B cell (primary cell): Measurements from ENCODE around the gene PIMREG. TPM values are rescaled to one million over a fixed set of nuclear protein-coding genes. Genes with fewer than 3 reads are reported as not detected.

Experiments used
- ATAC-seq: fragments of 200-7000 bp; cut with Tn5 transposase; one replicate; pipeline ENCODE4 v1.10.0; 2021; ENCODE audit warnings: low read depth, mild to moderate bottlenecking, moderate number of reproducible peaks, moderate library complexity
- CTCF ChIA-PET: fragments of 350-600 bp; sonication (Branson Sonifier 250); formaldehyde crosslinking; loops from one replicate; lab custom pipeline; 2021; ENCODE audit warnings: antibody characterized with exemption, inconsistent platforms; lab: Charles Lee
- POLR2A ChIA-PET: fragments of 350-600 bp; sonication (Branson Sonifier 250); formaldehyde crosslinking; loops from one replicate; lab custom pipeline; 2021; ENCODE audit warnings: antibody characterized with exemption; lab: Charles Lee
- DNase-seq: peaks from one replicate; pipeline ENCODE4 v3.0.0; 2013
- H2AFZ ChIP-seq: 2 replicates; pipeline ENCODE4 v1.6.1; 2012; ENCODE audit warnings: mild to moderate bottlenecking, low read depth, low read length; ENCODE audit not compliant: insufficient read depth, poor library complexity, severe bottlenecking
- H3K27ac ChIP-seq, 2 donors: 1 replicate in 1 of 2; 2 replicates in 1 of 2; pipeline ENCODE4 v1.5.1; 2012 to 2013; ENCODE audit warnings: low read length in 2 of 2, mild to moderate bottlenecking in 2 of 2, moderate library complexity in 1 of 2
- H3K27me3 ChIP-seq, 4 experiments: fragments of 200-600 bp in 1 of 4; sonication (generic) in 1 of 4; replicated peaks in 1 of 4; 1 replicate in 2 of 4; 2 replicates in 2 of 4; pipeline versions ENCODE4 v1.6.1 to v1.7.0; 2013 to 2016; ENCODE audit warnings: low read length in 3 of 4, mild to moderate bottlenecking in 2 of 4, mixed read lengths in 1 of 4, moderate library complexity in 1 of 4; ENCODE audit not compliant: insufficient read depth in 4 of 4, control insufficient read depth in 3 of 4; ENCODE audit errors: control extremely low read depth in 1 of 4
- H3K36me3 ChIP-seq, 2 experiments: replicated peaks in 1 of 2; 1 replicate in 1 of 2; 2 replicates in 1 of 2; pipeline versions ENCODE4 v1.6.1 to v1.7.1; 2013; ENCODE audit warnings: low read length in 1 of 2; ENCODE audit not compliant: insufficient read depth in 2 of 2, control insufficient read depth in 1 of 2; ENCODE audit errors: control extremely low read depth in 1 of 2, extremely low read depth in 1 of 2
- H3K4me1 ChIP-seq, 2 donors: fragments of 200-600 bp in 1 of 2; sonication (generic) in 1 of 2; 1 replicate in 1 of 2; 2 replicates in 1 of 2; pipeline versions ENCODE4 v1.5.1 to v1.6.1; 2013 to 2017; ENCODE audit warnings: low read length in 2 of 2; ENCODE audit not compliant: control insufficient read depth in 2 of 2, insufficient read depth in 2 of 2
- H3K4me2 ChIP-seq: replicated peaks from 2 replicates; pipeline ENCODE3; 2012; ENCODE audit warnings: mild to moderate bottlenecking, low read depth, low read length; ENCODE audit not compliant: poor library complexity, severe bottlenecking
- H3K4me3 ChIP-seq, 5 experiments: fragments of 200-600 bp in 1 of 5; sonication (generic) in 1 of 5; 1 replicate in 3 of 5; 2 replicates in 2 of 5; pipeline versions ENCODE4 v1.5.1 to v1.7.0; 2011 to 2016; ENCODE audit warnings: low read length in 4 of 5, mild to moderate bottlenecking in 4 of 5, low read depth in 2 of 5, control low read depth in 1 of 5, moderate library complexity in 1 of 5; ENCODE audit not compliant: insufficient read depth in 1 of 5; ENCODE audit errors: control extremely low read depth in 1 of 5, extremely low read depth in 1 of 5
- H3K79me2 ChIP-seq: fragments of 200-600 bp; sonication (generic); one replicate; pipeline ENCODE4 v1.6.0; 2016; ENCODE audit warnings: low read length; ENCODE audit not compliant: control insufficient read depth, insufficient read depth
- H3K9ac ChIP-seq: fragments of 200-600 bp; sonication (generic); 2 replicates; pipeline ENCODE4 v1.6.1; 2017; ENCODE audit warnings: mild to moderate bottlenecking, low read length, moderate library complexity
- H3K9me3 ChIP-seq, 3 donors: one replicate each; pipeline versions ENCODE4 v1.6.1 to v1.7.1; 2013; ENCODE audit warnings: low read length in 2 of 3; ENCODE audit not compliant: control insufficient read depth in 2 of 3, insufficient read depth in 1 of 3; ENCODE audit errors: control extremely low read depth in 1 of 3
- H4K20me1 ChIP-seq: 2 replicates; pipeline ENCODE4 v1.6.0; 2012; ENCODE audit warnings: mild to moderate bottlenecking, low read length; ENCODE audit not compliant: insufficient read depth, control insufficient read depth, poor library complexity, severe bottlenecking
- H3K27ac Mint-ChIP-seq: one replicate; pipeline ENCODE4 v1.8.0; 2021; ENCODE audit warnings: mixed read lengths
- H3K27me3 Mint-ChIP-seq: one replicate; pipeline ENCODE4 v1.8.0; 2021; ENCODE audit warnings: mixed read lengths
- H3K4me1 Mint-ChIP-seq: one replicate; pipeline ENCODE4 v1.8.0; 2021; ENCODE audit warnings: mixed read lengths
- H3K4me3 Mint-ChIP-seq: one replicate; pipeline ENCODE4 v1.8.0; 2021; ENCODE audit warnings: mixed read lengths
- H3K9me3 Mint-ChIP-seq: one replicate; pipeline ENCODE4 v1.8.0; 2022; ENCODE audit warnings: mixed read lengths; ENCODE audit not compliant: insufficient read depth
- CTCF ChIP-seq: fragments of 200-600 bp; IDR thresholded peaks from one replicate; pipeline ENCODE4 v1.8.0; 2022; ENCODE audit warnings: antibody characterized with exemption, mild to moderate bottlenecking
- EZH2 ChIP-seq: IDR thresholded peaks from 2 replicates; pipeline ENCODE4 v1.6.1; 2012; ENCODE audit warnings: borderline replicate concordance, low read depth, mild to moderate bottlenecking, moderate library complexity, low read length; ENCODE audit not compliant: insufficient read depth, poor library complexity, severe bottlenecking
- WGBS: methylation state at CpG from one replicate; pipeline ENCODE4 v1.1.5; 2013; ENCODE audit warnings: missing lambda C conversion rate; ENCODE audit not compliant: insufficient coverage; 5-methylcytosine and 5-hydroxymethylcytosine counted together
- intact Hi-C: fragments of 100-400 bp; cut with micrococcal nuclease; formaldehyde crosslinking; loops from one replicate; pipeline ENCODE4 v1.10.0; 2022
- polyA plus RNA-seq: library from polyadenylated mRNA; depleted of rRNA; stranded (reverse); fragments of >200 nt; gene quantifications from 2 replicates; pipeline ENCODE4 v1.2.3, GENCODE V29; 2012
- total RNA-seq, 2 donors: library from RNA; stranded (reverse); fragments of 120-200 nt in 1 of 2; gene quantifications; 1 replicate in 1 of 2; 2 replicates in 1 of 2; pipeline versions ENCODE4 v1.2.3 to v1.2.4, GENCODE V29; 2013 to 2022

PIMREG gene
- total and polyA plus RNA-seq, 2 donors (not counting 1 experiment from before 2014, with no cell fraction given), result 0.21 TPM; not detected in 1

DNA sequence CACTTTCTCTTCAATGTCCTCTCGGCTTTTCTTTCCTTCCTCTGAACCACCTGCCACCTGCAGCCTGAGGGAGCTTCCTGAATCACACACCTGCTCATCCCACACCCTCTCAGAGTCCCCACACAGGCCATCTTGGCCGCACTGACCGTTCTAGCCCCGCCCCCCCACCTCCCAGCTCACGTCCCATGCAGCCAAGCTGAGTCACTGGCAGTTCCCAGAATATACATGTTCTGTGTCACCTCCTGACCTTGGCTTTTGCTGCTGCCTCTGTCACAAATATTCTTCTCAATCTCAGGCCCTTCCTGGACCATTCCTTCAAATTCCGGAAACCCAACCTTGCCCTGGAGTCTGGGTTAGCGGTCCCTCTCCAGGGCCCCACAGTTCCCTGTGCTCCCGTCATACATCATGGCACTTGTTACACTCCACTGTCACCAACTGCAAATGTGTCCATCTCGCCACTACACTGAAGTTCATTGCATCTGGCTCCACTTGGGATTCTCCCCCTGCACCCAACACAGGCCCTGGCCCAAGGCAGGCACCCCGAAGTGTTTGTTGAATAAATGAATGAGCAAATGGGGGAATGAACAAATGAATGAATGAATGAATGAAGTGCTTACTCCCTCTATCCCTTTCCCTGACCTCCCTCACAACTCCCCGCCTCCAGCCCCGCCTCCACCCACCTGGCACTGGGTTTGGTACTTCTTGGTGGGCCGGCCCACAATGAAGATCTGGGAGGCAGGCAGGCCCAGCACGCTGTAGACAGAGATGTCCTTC is 12.8 kb downstream of the PIMREG start:
- ChIA-PET CTCF (no interaction called here), POLR2A (no interaction called here)
- TF ChIP-seq EZH2 (no peak), CTCF (no peak)
- intact Hi-C loops, result no loop called here
- Histone ChIP-seq H3K27me3 (no peaks in the 10 kb centered on the region), H4K20me1 (no peaks in the 10 kb centered on the region), H3K4me1 (peaks cover 6 to 10% of the 10 kb centered on the region in 2 donors), H2AFZ (no peak overlapping the region), H3K79me2 (no peaks in the 10 kb centered on the region), H3K27ac (no peak overlapping the region), H3K9me3 (peaks cover 0 to 8% (median 0%) of the 10 kb centered on the region in 3 donors), H3K4me2 (no peak overlapping the region), H3K9ac (no peak overlapping the region), H3K36me3 (no peaks in the 10 kb centered on the region), H3K4me3 (no peak overlapping the region)
- H3K4me1 Mint-ChIP-seq, result peaks cover 32% of the 10 kb centered on the region
- ATAC-seq (no peak), DNase-seq (no peak)
- H3K4me3 Mint-ChIP-seq, result no peak overlapping the region
- H3K27ac Mint-ChIP-seq, result peak overlapping the region; percentile 57
- H3K27me3 Mint-ChIP-seq, result peaks cover 2% of the 10 kb centered on the region
- H3K9me3 Mint-ChIP-seq, result no peaks in the 10 kb centered on the region
- 75% methylated on average over 12 of the region's 14 CpGs for WGBS
